ENCODE data around the gene FANCM. TPM values are rescaled to one million over a fixed set of nuclear protein-coding genes. Genes with fewer than 3 reads are reported as not detected.

FANCM gene
- total RNA-seq, 4 donors from 2014 or later = 3.8 to 9.1 (median 6.0) TPM

GRCh38 chr14:45222485-45223262 is 86.9 kb downstream of the FANCM start:
- 80 to 82% methylated on average over 3 of the region's 3 CpGs for WGBS, 2 donors
- TF ChIP-seq POLR2A (IDR thresholded peaks at IDR 0.05) = no peak
- TF ChIP-seq CTCF (IDR thresholded peaks at IDR 0.05) = no peak
- DNase-seq (ENCODE audit: low spot score in 2 of 2) = no peak
- intact Hi-C loops (cut with DNase I; ENCODE audit: low total_unique reads) = no loop called here
- H3K4me3 ChIP-seq (ENCODE audit: low read depth, poor library complexity, severe bottlenecking) = no peak overlapping the region

- intact Hi-C loops (cut with DNase I; ENCODE audit: low total_unique reads) = no loop called here
- WGBS, 2 donors = 96 to 99% methylated on average over 4 of the region's 4 CpGs
- TF ChIP-seq CTCF (IDR thresholded peaks at IDR 0.05) = no peak
- TF ChIP-seq POLR2A (IDR thresholded peaks at IDR 0.05) = no peak
- H3K4me3 ChIP-seq (ENCODE audit: low read depth, poor library complexity, severe bottlenecking) = no peak overlapping the region
- DNase-seq (ENCODE audit: low spot score in 2 of 2) = no peak
These were observed 91.8 kb downstream of the FANCM start for GRCh38 chr14:45227566-45227965.

GRCh38 chr14:45238988-45239387 is 103.3 kb downstream of the FANCM start:
- 83 to 93% methylated on average over 2 of the region's 2 CpGs for WGBS, 2 donors
- TF ChIP-seq CTCF (IDR thresholded peaks at IDR 0.05) = no peak
- TF ChIP-seq POLR2A (IDR thresholded peaks at IDR 0.05) = no peak
- no peak overlapping the region for H3K4me3 ChIP-seq (ENCODE audit: low read depth, poor library complexity, severe bottlenecking)
- intact Hi-C loops (cut with DNase I; ENCODE audit: low total_unique reads) = no loop called here
- DNase-seq (ENCODE audit: low spot score in 2 of 2) = no peak

GRCh38 chr14:45242706-45243105 is 107.0 kb downstream of the FANCM start:
- TF ChIP-seq CTCF (IDR thresholded peaks at IDR 0.05) (no peak), POLR2A (IDR thresholded peaks at IDR 0.05) (no peak)
- WGBS, 2 donors = 62 to 70% methylated on average over 3 of the region's 3 CpGs
- intact Hi-C loops (cut with DNase I; ENCODE audit: low total_unique reads) = no loop called here
- H3K4me3 ChIP-seq (ENCODE audit: low read depth, poor library complexity, severe bottlenecking) = no peak overlapping the region
- DNase-seq (ENCODE audit: low spot score in 2 of 2) = no peak

- WGBS, 2 donors = 77 to 90% methylated on average over 3 of the region's 3 CpGs
- TF ChIP-seq POLR2A (IDR thresholded peaks at IDR 0.05) (no peak), CTCF (IDR thresholded peaks at IDR 0.05) (no peak)
These were observed 110.4 kb downstream of the FANCM start for GRCh38 chr14:45246151-45246550.

GRCh38 chr14:45246691-45247090 is 111.0 kb downstream of the FANCM start:
- intact Hi-C loops (cut with DNase I; ENCODE audit: low total_unique reads) = no loop called here
- WGBS, 2 donors = 82 to 90% methylated on average over 1 of the region's 1 CpG
- DNase-seq (ENCODE audit: low spot score in 2 of 2) = no peak
- no peak for TF ChIP-seq CTCF (IDR thresholded peaks at IDR 0.05)
- TF ChIP-seq POLR2A (IDR thresholded peaks at IDR 0.05) = no peak
- H3K4me3 ChIP-seq (ENCODE audit: low read depth, poor library complexity, severe bottlenecking) = no peak overlapping the region

More at GRCh38 chr14:45246151-45246550, 110.4 kb downstream of the FANCM start:
- no peak for DNase-seq (ENCODE audit: low spot score in 2 of 2)
- no peak overlapping the region for H3K4me3 ChIP-seq (ENCODE audit: low read depth, poor library complexity, severe bottlenecking)
- intact Hi-C loops (cut with DNase I; ENCODE audit: low total_unique reads) = no loop called here
